Right lobe of liver (tissue), 6 donors: Measurements from ENCODE around the gene SPATA45. TPM values are rescaled to one million over a fixed set of nuclear protein-coding genes. Genes with fewer than 3 reads are reported as not detected.
A peak's percentile ranks its signal among the peaks of the same experiment; 100 is the strongest.
"Not testable (repeated sequence)": the region's sequence is repeated elsewhere in the genome, so short reads cannot be mapped to it uniquely, and the experiment has no call there.

Experiments
- ATAC-seq, 4 donors: fragments of 200-7000 bp; cut with Tn5 transposase; one replicate each; pipeline ENCODE4 v1.9.1; 2020; ENCODE audit warnings: mild to moderate bottlenecking in 4 of 4, moderate library complexity in 4 of 4
- DNase-seq, 3 donors: peaks; one replicate each; pipeline ENCODE4 v3.0.0-alpha.2; 2020
- H3K27ac ChIP-seq, 3 donors: fragments of 200-600 bp; one replicate each; pipeline ENCODE4 v1.8.0; 2022
- H3K27me3 ChIP-seq, 2 donors: fragments of 200-600 bp; one replicate each; pipeline ENCODE4 v1.8.0; 2022
- H3K36me3 ChIP-seq, 4 donors: fragments of 200-600 bp; sonication (generic) in 1 of 4; one replicate each; pipeline versions ENCODE4 v1.5.1 to v1.8.0; 2017 to 2022; ENCODE audit warnings: control low read depth in 1 of 4
- H3K4me1 ChIP-seq, 4 donors: fragments of 200-600 bp; sonication (generic) in 1 of 4; one replicate each; pipeline versions ENCODE4 v1.5.1 to v1.8.0; 2017 to 2022; ENCODE audit warnings: control low read depth in 1 of 4
- H3K4me3 ChIP-seq, 3 donors: fragments of 200-600 bp; one replicate each; pipeline ENCODE4 v1.8.0; 2022
- H3K9me3 ChIP-seq, 4 donors: fragments of 200-600 bp; sonication (generic) in 1 of 4; one replicate each; pipeline versions ENCODE4 v1.5.1 to v1.8.0; 2017 to 2022; ENCODE audit warnings: control low read depth in 1 of 4
- POLR2A ChIP-seq: fragments of 450-650 bp; IDR thresholded peaks from one replicate; pipeline ENCODE4 v1.6.1; 2017; ENCODE audit warnings: antibody characterized with exemption, mild to moderate bottlenecking
- WGBS: methylation state at CpG from one replicate; pipeline ENCODE4 v1.1.6; 2018; ENCODE audit warnings: low coverage, low lambda C conversion rate; ENCODE audit not compliant: insufficient coverage; ENCODE audit errors: missing lambda C conversion rate; 5-methylcytosine and 5-hydroxymethylcytosine counted together
- intact Hi-C, 2 donors: fragments of 100-400 bp; cut with DNase I; formaldehyde crosslinking; loops; one replicate each; pipeline versions ENCODE4 v1.11.2 to v1.14.1; 2022
- total RNA-seq, 6 experiments: library from RNA; depleted of rRNA in 2 of 6; stranded (reverse); fragments of >200 nt in 2 of 6; fragmentation: NEBNext Ultra II Directional in 3 of 6; extraction: Animal tissue kit (Norgen Biotek cat#: 25700) in 3 of 6; gene quantifications; one replicate each; pipeline versions ENCODE4 v1.1.0 to v1.2.4, GENCODE V29; 2016 to 2023
- TF ChIP-seq, protein P1 (sequence below), 4 donors: fragments of 200-600 bp in 3 of 4; fragments of 450-650 bp in 1 of 4; IDR thresholded peaks; one replicate each; pipeline versions ENCODE4 v1.5.1 to v1.8.0; 2016 to 2022; ENCODE audit warnings: antibody characterized with exemption in 4 of 4, mild to moderate bottlenecking in 2 of 4
- donor health status: DM: no; HTN: yes; CAD: no.
- donor health status: DM: no; HTN: no; CAD: no.
- donor health status: DM: no; HTN: no; CAD: no.
- donor health status: DM: no; HTN: yes; CAD: no.
- donor health status: DM: no; HTN: yes; CAD: no.

Gene SPATA45
- total RNA-seq, 6 experiments from 2014 or later, result 1.2 TPM; not detected in 5

DNA sequence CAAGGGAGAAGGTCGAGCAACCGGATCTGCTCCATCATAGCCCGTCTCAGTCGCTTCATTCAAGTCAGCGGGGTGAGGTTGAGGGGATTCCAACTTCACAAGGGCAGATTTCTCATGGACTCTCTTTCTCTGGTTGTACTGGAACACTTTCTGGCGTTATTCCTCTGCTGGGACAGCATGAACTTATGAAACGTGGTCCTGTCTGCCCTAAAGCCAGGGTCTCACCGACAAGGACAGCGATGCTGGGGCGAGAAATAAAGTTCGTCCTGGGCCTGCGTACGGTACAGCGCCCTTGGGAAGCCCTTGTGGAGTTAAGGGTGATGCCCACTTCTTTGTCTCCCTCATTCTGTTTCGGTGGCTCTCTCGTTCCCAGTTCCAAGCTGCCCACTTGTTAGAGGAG lies 9.3 kb upstream of the SPATA45 start:
- intact Hi-C loops, result no loop called here
- no peak for DNase-seq

DNA sequence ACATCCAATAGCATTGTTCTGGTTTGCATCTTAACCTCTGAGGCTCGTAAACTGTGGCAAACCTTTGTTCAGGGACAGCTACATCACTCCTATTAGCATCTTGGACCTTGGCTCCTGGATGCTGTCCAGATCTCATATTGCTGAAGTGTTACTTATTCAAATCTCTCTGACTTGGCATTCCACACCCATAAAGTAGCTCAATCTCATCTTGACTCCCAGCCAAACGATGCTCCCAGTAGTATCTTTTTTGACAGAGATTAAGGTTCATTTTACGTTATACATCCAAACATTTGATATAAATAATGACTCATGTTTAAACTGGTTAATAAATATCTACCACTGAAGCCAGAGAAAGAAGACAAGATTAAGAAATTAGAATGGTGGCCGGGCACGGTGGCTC lies 6.2 kb upstream of the SPATA45 start:
- no peak overlapping the region for H3K27ac ChIP-seq
- H3K4me1 ChIP-seq, result no peaks in the 10 kb centered on the region
- no peaks in the 10 kb centered on the region for H3K9me3 ChIP-seq
- TF ChIP-seq, protein P1, sequence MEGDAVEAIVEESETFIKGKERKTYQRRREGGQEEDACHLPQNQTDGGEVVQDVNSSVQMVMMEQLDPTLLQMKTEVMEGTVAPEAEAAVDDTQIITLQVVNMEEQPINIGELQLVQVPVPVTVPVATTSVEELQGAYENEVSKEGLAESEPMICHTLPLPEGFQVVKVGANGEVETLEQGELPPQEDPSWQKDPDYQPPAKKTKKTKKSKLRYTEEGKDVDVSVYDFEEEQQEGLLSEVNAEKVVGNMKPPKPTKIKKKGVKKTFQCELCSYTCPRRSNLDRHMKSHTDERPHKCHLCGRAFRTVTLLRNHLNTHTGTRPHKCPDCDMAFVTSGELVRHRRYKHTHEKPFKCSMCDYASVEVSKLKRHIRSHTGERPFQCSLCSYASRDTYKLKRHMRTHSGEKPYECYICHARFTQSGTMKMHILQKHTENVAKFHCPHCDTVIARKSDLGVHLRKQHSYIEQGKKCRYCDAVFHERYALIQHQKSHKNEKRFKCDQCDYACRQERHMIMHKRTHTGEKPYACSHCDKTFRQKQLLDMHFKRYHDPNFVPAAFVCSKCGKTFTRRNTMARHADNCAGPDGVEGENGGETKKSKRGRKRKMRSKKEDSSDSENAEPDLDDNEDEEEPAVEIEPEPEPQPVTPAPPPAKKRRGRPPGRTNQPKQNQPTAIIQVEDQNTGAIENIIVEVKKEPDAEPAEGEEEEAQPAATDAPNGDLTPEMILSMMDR (IDR thresholded peaks at IDR 0.05), result no peak
- peak in 1 of 3 donors; percentile 44 for DNase-seq
- ATAC-seq, result peak in 2 of 4 donors; percentile 34 to 59
- no peaks in the 10 kb centered on the region for H3K36me3 ChIP-seq
- H3K4me3 ChIP-seq, result no peak overlapping the region
- H3K27me3 ChIP-seq, result no peaks in the 10 kb centered on the region
- 26% methylated on average over 5 of the region's 5 CpGs for WGBS
- intact Hi-C loops, result no loop called here

More for the DNA sequence above, 9.3 kb upstream of the SPATA45 start:
- Histone ChIP-seq H3K9me3 (no peaks in the 10 kb centered on the region), H3K4me1 (peaks cover 0 to 7% (median 0%) of the 10 kb centered on the region in 4 donors), H3K4me3 (peak overlapping the region in 1 of 3 donors; percentile 93), H3K27ac (no peak overlapping the region), H3K36me3 (no peaks in the 10 kb centered on the region), H3K27me3 (no peaks in the 10 kb centered on the region)
- WGBS, result 91% methylated on average over 9 of the region's 16 CpGs
- TF ChIP-seq, protein P1 (IDR thresholded peaks at IDR 0.05), result no peak
- no peak for TF ChIP-seq POLR2A
- ATAC-seq, result no peak

DNA sequence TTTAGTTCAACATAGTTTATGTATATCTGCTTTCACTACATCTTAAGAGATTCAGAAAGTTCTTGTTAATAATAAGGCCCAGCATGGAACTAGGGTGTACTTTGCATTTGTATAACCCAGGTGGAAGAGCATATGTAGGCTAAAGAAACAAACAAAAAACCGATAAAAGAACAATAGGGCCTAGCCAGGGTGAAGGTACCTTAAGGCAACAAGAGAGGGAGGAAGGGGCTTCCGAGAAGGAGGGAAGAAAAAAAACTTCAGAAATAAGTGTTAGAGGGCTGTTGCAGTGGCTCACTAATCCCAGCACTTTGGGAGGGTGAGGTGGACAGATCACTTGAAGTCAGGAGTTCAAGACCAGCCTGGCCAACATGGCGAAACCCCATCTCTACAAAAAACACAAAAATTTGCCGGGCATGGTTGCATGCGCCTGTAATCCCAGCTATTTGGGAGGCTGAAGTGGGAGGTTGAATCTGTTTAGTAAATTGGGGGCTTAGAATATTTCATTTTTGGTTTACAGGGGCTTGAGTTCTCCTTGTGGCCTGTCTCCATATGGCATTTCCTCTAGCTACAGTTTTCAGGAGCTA lies 4.7 kb upstream of the SPATA45 start:
- H3K36me3 ChIP-seq, result no peaks in the 10 kb centered on the region
- DNase-seq (no peak), ATAC-seq (no peak)
- no peaks in the 10 kb centered on the region for H3K4me1 ChIP-seq
- H3K27ac ChIP-seq, result no peak overlapping the region
- WGBS, result 83% methylated on average over 2 of the region's 5 CpGs
- H3K4me3 ChIP-seq, result no peak overlapping the region
- TF ChIP-seq POLR2A, result no peak
- TF ChIP-seq, protein P1 (IDR thresholded peaks at IDR 0.05), result no peak
- H3K27me3 ChIP-seq, result no peaks in the 10 kb centered on the region
- H3K9me3 ChIP-seq, result no peaks in the 10 kb centered on the region
- intact Hi-C loops, result no loop called here

DNA sequence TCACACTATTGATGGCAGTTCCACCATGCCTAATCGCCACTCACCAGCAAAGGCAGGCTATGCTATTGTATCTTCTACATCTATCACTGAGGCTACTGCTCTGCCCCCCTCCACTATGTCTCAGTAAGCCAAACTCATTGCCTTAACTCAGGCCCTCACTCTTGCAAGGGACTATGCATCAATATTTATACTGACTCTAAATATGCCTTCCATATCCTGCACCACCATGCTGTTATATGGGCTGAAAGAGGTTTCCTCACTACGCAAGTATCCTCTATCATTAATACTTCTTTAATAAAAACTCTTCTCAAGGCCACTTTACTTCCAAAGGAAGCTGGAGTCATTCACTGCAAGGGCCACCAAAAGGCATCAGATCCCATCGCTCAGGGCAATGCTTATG lies 2.9 kb downstream of the SPATA45 start:
- intact Hi-C loops, H3K36me3 ChIP-seq, H3K4me1 ChIP-seq, H3K9me3 ChIP-seq, H3K27me3 ChIP-seq, H3K4me3 ChIP-seq, ATAC-seq, DNase-seq, H3K27ac ChIP-seq: not testable (repeated sequence)
- WGBS, result 57% methylated on average over 3 of the region's 3 CpGs

DNA sequence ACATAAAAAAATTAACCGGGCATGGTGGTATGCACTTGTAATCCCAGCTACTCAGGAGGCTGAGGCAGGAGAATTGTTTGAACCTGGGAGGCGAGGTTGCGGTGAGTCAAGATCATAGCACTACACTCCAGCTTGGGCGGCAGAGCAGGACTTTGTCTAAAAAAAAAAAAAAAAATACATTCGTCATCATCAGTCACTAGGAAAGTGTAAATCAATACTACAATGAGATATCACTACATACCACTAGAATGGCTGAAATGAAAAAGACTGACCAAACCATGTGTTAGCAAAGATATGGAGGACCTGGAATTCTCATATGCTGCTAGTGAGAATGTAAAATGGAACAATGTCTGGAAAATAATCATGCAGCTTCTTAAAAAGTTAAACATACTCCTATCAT lies 9.3 kb downstream of the SPATA45 start:
- no peaks in the 10 kb centered on the region for H3K36me3 ChIP-seq
- no peak overlapping the region for H3K27ac ChIP-seq
- TF ChIP-seq, protein P1 (IDR thresholded peaks at IDR 0.05), result no peak
- H3K4me1 ChIP-seq, result peaks cover 0 to 7% (median 0%) of the 10 kb centered on the region in 4 donors
- WGBS, result 82% methylated on average over 5 of the region's 5 CpGs
- no peaks in the 10 kb centered on the region for H3K27me3 ChIP-seq
- DNase-seq, result no peak
- no peak for ATAC-seq
- H3K9me3 ChIP-seq, result no peaks in the 10 kb centered on the region
- no peak overlapping the region for H3K4me3 ChIP-seq
- intact Hi-C loops, result no loop called here

DNA sequence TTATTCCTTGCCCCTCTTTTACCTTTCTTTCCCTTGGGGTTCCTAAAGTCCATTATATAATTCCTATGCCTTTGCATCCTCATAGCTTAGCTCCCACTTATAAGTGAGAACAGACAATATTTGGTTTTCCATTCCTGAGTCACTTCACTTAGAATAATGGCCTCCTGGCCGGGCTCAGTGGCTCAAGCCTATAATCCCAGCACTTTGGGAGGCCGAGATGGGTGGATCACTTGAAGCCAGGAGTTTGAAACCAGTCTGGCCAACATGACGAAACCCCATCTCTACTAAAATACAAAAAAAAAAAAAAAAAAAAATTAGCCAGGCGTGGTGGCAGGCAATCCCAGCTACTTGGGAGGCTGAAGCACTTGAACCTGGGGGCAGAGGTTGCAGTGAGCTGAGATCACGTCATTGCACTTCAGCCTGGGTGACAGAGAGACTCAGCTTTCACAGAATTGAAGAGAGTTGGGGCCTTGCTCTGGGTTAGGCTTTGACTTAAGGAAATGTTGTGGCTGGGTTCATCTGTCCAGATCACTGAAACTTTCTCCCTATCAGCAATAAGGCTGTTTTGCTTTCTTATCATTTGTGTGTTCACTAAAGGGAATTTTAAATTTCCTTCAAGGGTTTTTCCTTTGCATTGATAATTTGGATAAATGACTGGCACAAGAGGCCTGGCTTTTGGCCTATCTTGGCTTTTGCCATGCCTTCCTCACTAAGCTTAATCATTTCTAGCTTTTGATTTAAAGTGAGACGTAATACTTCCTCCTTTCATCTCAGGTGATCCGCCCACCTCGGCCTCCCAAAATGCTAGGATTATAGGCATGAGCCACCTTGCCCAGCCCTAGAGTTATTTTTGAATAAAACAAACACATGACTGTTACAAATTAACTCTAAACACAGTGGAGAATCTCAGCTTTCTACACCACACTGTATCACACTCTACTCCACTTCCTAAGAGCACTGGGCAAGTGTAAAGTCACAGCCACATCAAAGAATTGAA lies 13.9 kb downstream of the SPATA45 start:
- ATAC-seq (peak; percentile 68 to 96 (median 76)), DNase-seq (peak in 1 of 3 donors; percentile 72)
- H3K4me1 ChIP-seq, H3K4me3 ChIP-seq, intact Hi-C loops, H3K36me3 ChIP-seq, H3K9me3 ChIP-seq, H3K27me3 ChIP-seq: not testable (repeated sequence)
- 49% methylated on average over 8 of the region's 8 CpGs for WGBS
- peak overlapping the region in 1 of 3 donors; percentile 19 for H3K27ac ChIP-seq
